Measurements from ENCODE around the gene INTS11.

- TF ChIP-seq RAD21 (IDR thresholded peaks at IDR 0.05; ENCODE audit: low read depth) = no peak
- no peak for TF ChIP-seq MAX (IDR thresholded peaks at IDR 0.05)
- TF ChIP-seq NFIC (IDR thresholded peaks at IDR 0.05) = no peak
- TF ChIP-seq TAF1 (IDR thresholded peaks at IDR 0.05; ENCODE audit: low read depth) = no peak
- no peak for TF ChIP-seq REST (IDR thresholded peaks at IDR 0.05; ENCODE audit: low read depth)
- TF ChIP-seq CREB1 (IDR thresholded peaks at IDR 0.05; ENCODE audit: low read depth) = no peak
These were observed 22.4 kb downstream of the INTS11 start for GRCh38 chr1:1302006-1302430.
